HUES48 (cell line): ENCODE data around the gene SHISA5.

Source experiments
- H3K27ac ChIP-seq: one replicate; pipeline ENCODE4 v1.7.0; 2013; ENCODE audit warnings: low read depth, low read length, inconsistent platforms
- H3K27me3 ChIP-seq: 2 replicates; pipeline ENCODE4 v1.6.1; 2013; ENCODE audit warnings: mild to moderate bottlenecking, low read length; ENCODE audit not compliant: control insufficient read depth, insufficient read depth
- H3K36me3 ChIP-seq: 2 replicates; pipeline ENCODE4 v1.6.1; 2013; ENCODE audit warnings: low read length; ENCODE audit not compliant: control insufficient read depth, insufficient read depth
- H3K4me1 ChIP-seq: 2 replicates; pipeline ENCODE4 v1.6.1; 2013; ENCODE audit warnings: mild to moderate bottlenecking, low read length; ENCODE audit not compliant: control insufficient read depth, insufficient read depth
- H3K4me3 ChIP-seq: 2 replicates; pipeline ENCODE4 v1.5.1; 2013; ENCODE audit warnings: mild to moderate bottlenecking, low read depth, low read length
- H3K9ac ChIP-seq: 2 replicates; pipeline ENCODE4 v1.6.1; 2013; ENCODE audit warnings: mild to moderate bottlenecking, low read depth, low read length, moderate library complexity
- H3K9me3 ChIP-seq: 2 replicates; pipeline ENCODE4 v1.6.1; 2013; ENCODE audit warnings: low read length; ENCODE audit not compliant: control insufficient read depth, insufficient read depth

SHISA5 gene

DNA sequence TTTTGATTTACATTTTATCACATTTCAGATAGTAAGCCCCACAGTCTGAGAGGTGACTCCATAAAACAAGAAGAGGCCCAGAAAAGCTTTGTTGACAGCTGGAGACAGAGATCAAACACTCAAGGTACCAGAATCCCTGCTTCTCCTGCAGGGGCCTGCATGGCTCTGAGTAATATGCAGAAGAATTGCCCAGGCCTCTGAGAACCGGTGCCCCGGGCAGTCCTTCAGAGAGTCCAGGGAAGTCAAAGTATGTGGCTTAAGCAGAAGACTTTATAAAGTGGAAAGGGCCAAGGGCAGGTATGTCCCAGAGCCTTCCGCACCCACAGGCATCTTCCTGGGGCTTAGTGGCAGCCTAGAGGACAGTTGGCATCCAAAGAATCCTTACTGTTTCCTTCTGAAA lies 44.6 kb downstream of the SHISA5 start:
- Histone ChIP-seq H3K36me3 (peaks cover 61% of the 10 kb centered on the region), H3K9me3 (no peaks in the 10 kb centered on the region), H3K27me3 (no peaks in the 10 kb centered on the region), H3K27ac (no peak overlapping the region), H3K9ac (no peak overlapping the region), H3K4me1 (no peaks in the 10 kb centered on the region), H3K4me3 (no peak overlapping the region)

DNA sequence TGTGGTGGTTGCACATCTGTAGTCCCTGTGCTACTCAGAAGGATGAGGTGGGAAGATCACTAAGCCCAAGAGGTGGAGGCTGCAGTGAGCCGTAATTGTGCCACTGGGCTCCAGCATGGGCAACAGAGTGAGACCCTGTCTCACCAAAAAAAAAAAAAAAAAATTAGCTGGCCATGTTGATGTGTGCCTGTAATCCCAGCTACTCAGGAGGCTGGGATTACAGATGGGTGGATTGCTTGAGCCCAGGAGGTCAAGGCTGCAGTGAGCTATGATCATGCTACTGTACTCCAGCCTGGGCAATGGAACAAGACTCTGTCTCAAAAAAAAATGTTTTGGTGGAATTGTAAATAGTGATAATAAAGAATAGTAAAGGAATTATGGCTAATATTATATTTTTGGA lies 47.5 kb downstream of the SHISA5 start:
- Histone ChIP-seq H3K27ac (no peak overlapping the region), H3K4me1 (no peaks in the 10 kb centered on the region), H3K36me3 (peaks cover 89% of the 10 kb centered on the region), H3K4me3 (no peak overlapping the region), H3K9ac (no peak overlapping the region), H3K9me3 (no peaks in the 10 kb centered on the region), H3K27me3 (no peaks in the 10 kb centered on the region)

DNA sequence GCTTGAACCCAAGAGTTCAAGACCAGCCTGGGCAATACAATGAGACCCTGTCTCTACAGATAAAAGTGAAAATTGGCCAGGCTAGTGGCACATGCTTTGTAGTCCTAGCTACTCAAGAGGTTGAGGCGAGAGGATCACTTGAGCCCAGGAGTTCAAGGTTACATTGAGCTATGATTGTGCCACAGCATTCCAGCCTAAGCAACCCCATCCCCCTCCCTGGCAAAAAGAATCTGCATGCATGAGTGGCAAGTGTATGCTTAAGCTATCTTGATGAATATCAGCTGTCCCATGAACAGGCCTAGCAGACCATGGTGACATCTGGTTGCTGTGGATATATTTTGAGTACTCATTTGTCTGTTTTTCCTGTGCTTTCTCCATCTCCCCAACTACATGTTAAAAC lies 52.7 kb downstream of the SHISA5 start:
- H3K4me3 ChIP-seq = no peak overlapping the region
- peaks cover 7% of the 10 kb centered on the region; the same call in 1 of the 2 replicates for H3K4me1 ChIP-seq
- H3K9ac ChIP-seq = no peak overlapping the region
- no peaks in the 10 kb centered on the region for H3K9me3 ChIP-seq
- H3K36me3 ChIP-seq = peaks cover 57% of the 10 kb centered on the region
- H3K27me3 ChIP-seq = no peaks in the 10 kb centered on the region
- H3K27ac ChIP-seq = no peak overlapping the region

DNA sequence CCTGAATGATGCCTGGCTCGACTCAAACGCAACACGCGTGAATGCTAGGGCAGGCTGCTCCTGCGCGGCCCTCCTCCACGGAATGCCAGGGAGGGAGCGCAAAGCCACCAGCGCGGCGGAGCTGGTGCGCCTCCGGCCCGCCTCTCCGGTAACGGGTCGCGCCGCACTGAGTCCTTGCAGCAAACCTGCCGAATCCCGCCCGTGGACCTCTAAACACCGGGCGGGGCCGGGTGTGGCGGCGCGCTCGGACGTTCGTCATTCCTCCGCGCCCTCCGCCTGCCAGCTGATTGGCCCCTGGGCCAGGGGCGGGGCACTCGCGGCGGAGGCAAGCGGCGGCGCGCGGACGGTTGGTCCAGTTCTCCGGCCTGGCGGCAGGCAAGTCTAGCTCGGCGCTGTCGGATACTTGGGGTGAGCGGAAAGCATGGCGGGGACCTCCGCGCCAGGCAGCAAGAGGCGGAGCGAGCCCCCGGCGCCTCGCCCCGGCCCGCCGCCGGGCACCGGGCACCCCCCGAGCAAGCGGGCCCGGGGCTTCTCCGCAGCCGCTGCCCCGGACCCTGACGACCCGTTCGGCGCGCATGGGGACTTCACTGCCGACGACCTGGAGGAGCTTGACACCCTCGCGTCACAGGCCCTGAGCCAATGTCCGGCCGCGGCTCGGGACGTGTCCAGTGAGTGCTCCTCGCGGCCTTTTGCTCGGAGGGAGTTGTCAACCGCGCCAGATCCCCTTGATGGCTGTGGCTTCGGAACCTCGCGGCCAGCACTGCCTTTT lies 57.4 kb downstream of the SHISA5 start, which contains the start of gene ATRIP:
ATRIP (plus strand) TSS at position 313 of the 769 bp plus-strand sequence; CDS start at position 422, 109 bp downstream.
- H3K9ac ChIP-seq = peak within 1 kb of the TSS; percentile 70
- peaks cover 7% of the 10 kb centered on the region; the same call in 1 of the 2 replicates for H3K4me1 ChIP-seq
- peaks cover 44% of the 10 kb centered on the region for H3K36me3 ChIP-seq
- H3K9me3 ChIP-seq = no peaks in the 10 kb centered on the region
- H3K27ac ChIP-seq = peak within 1 kb of the TSS; percentile 90
- peak within 1 kb of the TSS; percentile 79 for H3K4me3 ChIP-seq
- H3K27me3 ChIP-seq = no peaks in the 10 kb centered on the region

DNA sequence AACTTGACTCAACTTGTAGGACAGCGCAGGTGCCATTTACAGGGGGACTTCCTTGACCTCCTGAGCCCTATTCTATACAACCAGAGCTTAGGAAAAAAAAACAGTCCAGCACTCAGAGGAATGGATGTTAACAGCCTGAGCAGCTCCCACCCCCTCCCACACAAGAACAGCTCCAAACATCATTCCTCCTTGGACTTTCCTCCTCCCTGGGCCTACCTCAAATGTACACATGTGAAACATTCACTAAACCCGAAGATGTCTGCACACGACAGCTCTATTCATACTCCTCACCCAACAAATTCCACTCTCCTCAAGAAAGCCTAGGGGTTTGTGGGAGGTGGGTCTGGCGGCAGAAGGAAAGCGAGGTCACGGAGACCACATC lies 57.9 kb downstream of the SHISA5 start:
- Histone ChIP-seq H3K4me3 (peak overlapping the region; percentile 79), H3K27me3 (no peaks in the 10 kb centered on the region), H3K9me3 (no peaks in the 10 kb centered on the region), H3K9ac (peak overlapping the region; percentile 70), H3K27ac (peak overlapping the region; percentile 90), H3K36me3 (peaks cover 43% of the 10 kb centered on the region), H3K4me1 (peaks cover 7% of the 10 kb centered on the region; the same call in 1 of the 2 replicates)

DNA sequence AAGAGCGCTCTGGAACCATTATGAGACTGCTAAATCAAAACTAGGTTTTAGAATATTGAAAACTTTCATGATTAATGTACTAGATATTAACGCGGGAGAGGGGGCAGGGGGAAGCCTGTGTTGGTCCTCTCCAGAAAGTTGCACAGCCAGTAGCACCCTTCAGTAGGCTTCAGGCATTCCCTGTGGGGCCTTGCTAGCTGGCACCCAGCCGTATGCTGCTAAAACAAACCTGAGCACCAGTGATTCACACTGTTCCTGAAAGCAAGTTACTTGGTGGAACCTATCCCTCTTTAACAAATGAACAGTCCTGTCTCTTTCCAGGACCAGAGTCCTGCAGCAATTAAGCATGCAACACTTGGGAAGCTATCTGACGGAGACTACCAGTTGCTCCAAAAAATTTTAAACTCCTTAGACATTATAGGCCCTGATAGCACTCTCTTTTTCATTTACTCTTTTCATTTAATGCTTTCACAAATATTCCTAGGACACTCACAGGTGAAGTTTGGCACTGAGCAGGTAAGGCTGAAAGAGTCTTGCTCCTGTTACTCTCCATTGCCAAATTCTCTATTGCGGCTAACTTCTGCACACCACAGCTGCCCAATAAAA lies 58.6 kb downstream of the SHISA5 start:
- no peak overlapping the region for H3K9ac ChIP-seq
- peak overlapping the region; percentile 79 for H3K4me3 ChIP-seq
- peaks cover 7% of the 10 kb centered on the region; the same call in 1 of the 2 replicates for H3K4me1 ChIP-seq
- H3K9me3 ChIP-seq = no peaks in the 10 kb centered on the region
- H3K36me3 ChIP-seq = peaks cover 40% of the 10 kb centered on the region
- no peaks in the 10 kb centered on the region for H3K27me3 ChIP-seq
- H3K27ac ChIP-seq = no peak overlapping the region

DNA sequence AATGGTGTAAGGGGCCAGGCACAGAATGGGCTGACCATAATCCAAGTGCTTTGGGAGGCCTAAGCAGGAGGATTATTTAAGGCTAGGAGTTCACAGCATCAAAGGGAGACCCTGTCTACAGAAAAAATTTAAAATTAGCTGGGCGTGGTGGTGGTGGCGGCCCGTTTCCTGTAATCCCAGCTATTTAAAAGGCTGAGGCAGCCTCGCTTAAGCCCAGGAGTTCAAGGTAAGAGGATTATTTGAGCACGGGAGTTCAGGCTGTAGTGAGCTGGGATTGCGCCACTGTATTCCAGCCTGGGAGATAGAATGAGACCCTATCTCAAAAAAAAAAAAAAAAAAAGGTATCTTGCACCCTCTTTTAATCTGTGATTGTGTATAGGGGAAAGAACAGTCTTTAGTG lies 62.0 kb downstream of the SHISA5 start:
- Histone ChIP-seq H3K4me3 (peak overlapping the region; percentile 85), H3K27ac (no peak overlapping the region), H3K9me3 (no peaks in the 10 kb centered on the region), H3K27me3 (no peaks in the 10 kb centered on the region), H3K4me1 (no peaks in the 10 kb centered on the region), H3K9ac (no peak overlapping the region), H3K36me3 (peaks cover 35% of the 10 kb centered on the region)

DNA sequence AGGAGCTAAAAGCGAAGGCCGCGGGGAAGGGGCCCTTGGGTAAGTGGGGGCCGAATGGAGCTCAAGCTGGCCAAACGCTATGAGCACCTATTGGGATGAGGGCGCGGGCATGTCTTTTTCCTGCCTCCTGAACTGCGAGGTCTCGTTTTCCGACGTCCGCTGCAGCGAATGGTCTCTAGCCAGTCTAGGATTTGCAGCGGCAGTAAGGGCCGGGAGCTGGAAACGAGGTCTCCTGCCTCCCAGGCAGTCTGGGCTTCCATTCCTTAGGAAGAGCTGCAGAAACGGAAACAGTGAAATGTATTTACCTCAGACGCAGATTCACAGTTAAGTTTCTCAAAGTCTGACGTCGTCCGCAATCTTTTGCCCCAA lies 63.4 kb downstream of the SHISA5 start:
- Histone ChIP-seq H3K27me3 (no peaks in the 10 kb centered on the region), H3K36me3 (peaks cover 35% of the 10 kb centered on the region), H3K9ac (peak overlapping the region; percentile 67), H3K4me1 (0 out of 2 replicates have a peak, but pooled peaks cover 3% of the 10 kb centered on the region), H3K4me3 (peak overlapping the region; percentile 85), H3K27ac (peak overlapping the region; percentile 79), H3K9me3 (no peaks in the 10 kb centered on the region)

DNA sequence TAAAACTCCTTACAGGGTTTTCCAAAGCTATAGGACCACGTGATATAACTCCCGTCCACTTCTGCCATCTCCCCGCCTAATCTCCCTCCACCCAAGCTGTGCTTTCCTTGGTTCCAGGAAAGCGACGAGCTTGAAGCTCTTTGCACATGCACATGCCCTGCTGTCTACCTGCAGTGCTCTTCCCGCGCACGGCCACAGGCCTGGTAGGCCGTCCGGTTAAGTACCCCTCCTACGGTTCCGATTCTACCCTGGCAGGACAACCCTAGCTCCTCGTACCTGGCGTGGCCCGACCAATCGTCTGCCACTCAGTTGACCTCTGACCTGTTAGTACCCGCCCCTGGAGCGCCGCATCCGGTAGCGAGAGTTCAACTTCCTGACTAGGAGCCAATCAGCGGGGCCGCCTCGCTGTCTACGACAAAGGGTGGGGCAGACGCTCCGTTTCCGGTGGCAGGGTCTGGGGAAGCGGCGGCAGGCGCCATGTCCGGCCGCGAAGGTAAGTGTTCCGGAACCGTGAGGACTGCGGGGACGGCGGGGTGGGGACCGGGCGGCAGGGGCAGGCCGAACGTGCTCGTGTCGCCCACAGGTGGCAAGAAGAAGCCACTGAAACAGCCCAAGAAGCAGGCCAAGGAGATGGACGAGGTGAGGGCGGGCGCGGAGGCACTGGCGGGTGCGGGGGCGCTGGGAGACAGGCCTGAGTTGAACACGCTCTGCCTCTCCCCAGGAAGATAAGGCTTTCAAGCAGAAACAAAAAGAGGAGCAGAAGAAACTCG lies 64.0 kb downstream of the SHISA5 start, which contains the start of the genes CCDC51 and TMA7:
CCDC51 (minus strand) TSS at position 300 of the 770 bp plus-strand sequence. CDS start 4,991 bp downstream, outside the sequence.
TMA7 (plus strand) TSS at position 438 of the 770 bp plus-strand sequence; CDS start at position 478, 40 bp downstream.
- 0 out of 2 replicates have a peak, but pooled peaks cover 3% of the 10 kb centered on the region for H3K4me1 ChIP-seq

DNA sequence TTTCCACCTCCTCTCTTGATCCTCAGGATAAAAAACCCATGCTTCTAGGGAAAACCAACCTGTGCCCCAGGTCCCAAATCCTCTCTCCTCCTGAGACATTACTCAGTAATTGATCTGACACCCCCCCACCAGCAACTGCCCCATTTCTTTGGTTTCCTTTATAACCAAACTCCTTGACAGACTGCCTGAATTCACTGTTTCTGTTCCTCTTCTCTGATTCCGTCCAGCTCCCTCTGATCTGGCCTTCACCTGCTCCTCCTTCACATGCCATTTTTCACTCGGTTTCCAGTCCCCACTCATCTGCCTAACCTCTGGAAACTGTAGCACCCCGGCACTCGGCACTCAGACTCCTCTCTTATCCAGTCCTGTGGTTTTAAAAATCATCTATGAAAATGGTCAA lies 66.2 kb downstream of the SHISA5 start:
- no peaks in the 10 kb centered on the region for H3K27me3 ChIP-seq
- H3K9ac ChIP-seq = no peak overlapping the region
- H3K9me3 ChIP-seq = no peaks in the 10 kb centered on the region
- H3K4me1 ChIP-seq = 0 out of 2 replicates have a peak, but pooled peaks cover 3% of the 10 kb centered on the region
- no peak overlapping the region for H3K4me3 ChIP-seq
- no peak overlapping the region for H3K27ac ChIP-seq
- H3K36me3 ChIP-seq = peaks cover 36% of the 10 kb centered on the region

More for the DNA sequence above, 64.0 kb downstream of the SHISA5 start, which contains the start of the genes CCDC51 and TMA7:
- Histone ChIP-seq H3K9ac (peak within 1 kb of the TSS; percentile 67), H3K4me3 (peak within 1 kb of the TSS; percentile 85), H3K27me3 (no peaks in the 10 kb centered on the region), H3K27ac (peak within 1 kb of the TSS; percentile 85), H3K36me3 (peaks cover 35% of the 10 kb centered on the region), H3K9me3 (no peaks in the 10 kb centered on the region)
